Stomach (tissue), 4 donors: ENCODE results near the gene PHACTR3.

Experiments
- POLR2AphosphoS5 ChIP-seq, 3 donors: sonication (generic); formaldehyde crosslinking; IDR thresholded peaks; one replicate each; pipeline ENCODE4 v1.6.1; 2016; ENCODE audit warnings: antibody characterized with exemption in 3 of 3
- TF ChIP-seq, protein P1 (sequence below), 7 experiments: fragments of 450-650 bp in 4 of 7; fragments of 200-600 bp in 3 of 7; sonication (generic) in 3 of 7; IDR thresholded peaks; one replicate each; pipeline ENCODE4 v1.5.1; 2016 to 2019; ENCODE audit warnings: antibody characterized with exemption in 7 of 7, control low read depth in 2 of 7, mild to moderate bottlenecking in 1 of 7

DNA sequence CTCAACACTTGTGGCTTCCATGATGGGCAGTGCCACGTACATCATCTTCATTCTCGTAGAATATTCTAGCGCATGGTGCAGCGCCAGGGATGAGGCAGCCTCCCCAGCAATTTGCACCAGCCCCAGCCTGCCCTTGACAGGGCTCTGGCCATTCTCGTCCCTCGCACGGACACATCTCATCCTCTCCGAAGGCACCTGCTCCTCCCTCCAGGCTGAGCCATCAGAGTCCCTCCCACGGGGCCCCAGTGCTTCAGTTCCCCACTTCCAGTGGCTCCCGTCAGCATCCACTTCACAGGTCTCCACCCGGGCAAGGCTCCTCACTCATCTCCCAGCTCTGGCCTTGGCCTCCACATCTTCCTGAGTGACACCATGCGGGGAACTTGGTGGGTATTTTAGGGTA is 13.3 kb upstream of the PHACTR3 start:
- no peak for TF ChIP-seq POLR2AphosphoS5 (IDR thresholded peaks at IDR 0.05)
- TF ChIP-seq, protein P1, sequence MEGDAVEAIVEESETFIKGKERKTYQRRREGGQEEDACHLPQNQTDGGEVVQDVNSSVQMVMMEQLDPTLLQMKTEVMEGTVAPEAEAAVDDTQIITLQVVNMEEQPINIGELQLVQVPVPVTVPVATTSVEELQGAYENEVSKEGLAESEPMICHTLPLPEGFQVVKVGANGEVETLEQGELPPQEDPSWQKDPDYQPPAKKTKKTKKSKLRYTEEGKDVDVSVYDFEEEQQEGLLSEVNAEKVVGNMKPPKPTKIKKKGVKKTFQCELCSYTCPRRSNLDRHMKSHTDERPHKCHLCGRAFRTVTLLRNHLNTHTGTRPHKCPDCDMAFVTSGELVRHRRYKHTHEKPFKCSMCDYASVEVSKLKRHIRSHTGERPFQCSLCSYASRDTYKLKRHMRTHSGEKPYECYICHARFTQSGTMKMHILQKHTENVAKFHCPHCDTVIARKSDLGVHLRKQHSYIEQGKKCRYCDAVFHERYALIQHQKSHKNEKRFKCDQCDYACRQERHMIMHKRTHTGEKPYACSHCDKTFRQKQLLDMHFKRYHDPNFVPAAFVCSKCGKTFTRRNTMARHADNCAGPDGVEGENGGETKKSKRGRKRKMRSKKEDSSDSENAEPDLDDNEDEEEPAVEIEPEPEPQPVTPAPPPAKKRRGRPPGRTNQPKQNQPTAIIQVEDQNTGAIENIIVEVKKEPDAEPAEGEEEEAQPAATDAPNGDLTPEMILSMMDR (IDR thresholded peaks at IDR 0.05), result no peak
